NT2/D1 (cell line): ENCODE data around the gene FKBP10.
"Not testable (repeated sequence)": the region's sequence is repeated elsewhere in the genome, so short reads cannot be mapped to it uniquely, and the experiment has no call there.

Experiments used
- SUZ12 ChIP-seq: IDR thresholded peaks from 2 replicates; pipeline ENCODE4 v1.6.1; 2011; ENCODE audit not compliant: insufficient read length, insufficient read depth; ENCODE audit errors: extremely low read depth
- YY1 ChIP-seq: IDR thresholded peaks from 2 replicates; pipeline ENCODE4 v1.6.1; 2011; ENCODE audit not compliant: insufficient read length, insufficient read depth
- ZNF274 ChIP-seq: IDR thresholded peaks from 2 replicates; pipeline ENCODE4 v1.6.1; 2011; ENCODE audit warnings: mild to moderate bottlenecking, low read depth, low read length

DNA sequence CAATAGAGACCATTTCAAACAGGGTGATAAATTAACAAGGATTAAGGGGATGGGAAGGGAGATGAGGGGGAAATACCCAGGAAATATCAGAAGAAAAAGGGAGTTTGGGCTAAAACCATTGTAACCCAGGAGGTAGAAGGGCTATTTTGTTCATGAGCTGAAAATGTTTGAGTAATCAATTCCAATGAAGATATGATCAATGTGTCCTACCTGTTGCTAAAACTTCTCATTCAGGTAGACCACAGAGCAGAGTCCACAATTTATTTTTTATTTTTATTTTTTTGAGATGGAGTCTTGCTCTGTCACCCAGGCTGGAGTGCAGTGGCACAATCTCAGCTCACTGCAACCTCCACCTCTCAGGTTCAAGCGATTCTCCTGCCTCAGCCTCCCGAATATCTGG, 26.6 kb downstream of the FKBP10 start:
- TF ChIP-seq ZNF274, YY1, SUZ12: not testable (repeated sequence)
